NCI-H1048 (cell line): Measurements from ENCODE around the gene ITPKB.

Experiments
- DNase-seq: peaks from one replicate; lab custom pipeline; 2025; lab: John Stamatoyannopoulos, UW

The ITPKB gene

DNA sequence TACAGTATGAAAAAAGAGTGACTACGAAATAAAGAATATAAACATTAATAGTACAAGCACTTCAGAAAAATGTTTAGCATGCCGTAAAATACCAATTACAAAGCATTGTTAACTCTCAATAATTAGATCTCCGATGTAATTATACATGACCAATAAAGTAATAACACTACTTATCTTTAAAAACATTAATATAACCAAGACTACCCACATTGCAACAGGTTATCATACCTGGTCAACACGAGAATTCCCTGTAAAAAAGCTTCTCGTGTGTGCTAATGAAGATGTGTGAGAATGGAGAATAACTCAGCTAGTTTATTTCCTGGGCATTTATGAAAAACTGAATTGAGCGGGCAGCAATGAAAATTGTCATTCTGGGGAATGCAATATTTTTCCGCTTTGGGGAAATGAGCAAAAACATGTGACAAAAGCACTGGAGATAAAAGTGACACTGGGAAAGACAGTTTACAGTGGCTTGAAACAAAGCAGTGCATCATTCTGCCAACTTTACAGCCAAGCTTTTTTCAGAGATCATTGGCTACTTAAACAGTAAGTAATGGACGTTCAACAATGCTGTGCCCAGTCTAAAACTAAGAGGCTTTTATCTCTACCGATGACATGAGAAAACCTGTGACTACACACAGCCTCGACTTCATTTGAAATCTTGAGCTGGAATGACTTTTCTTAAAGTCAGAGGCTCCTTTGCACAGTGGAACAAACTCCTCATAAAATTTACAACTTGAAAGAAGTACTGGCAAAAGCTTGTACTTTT is 34.7 kb downstream of the ITPKB start:
- DNase-seq: no peak

DNA sequence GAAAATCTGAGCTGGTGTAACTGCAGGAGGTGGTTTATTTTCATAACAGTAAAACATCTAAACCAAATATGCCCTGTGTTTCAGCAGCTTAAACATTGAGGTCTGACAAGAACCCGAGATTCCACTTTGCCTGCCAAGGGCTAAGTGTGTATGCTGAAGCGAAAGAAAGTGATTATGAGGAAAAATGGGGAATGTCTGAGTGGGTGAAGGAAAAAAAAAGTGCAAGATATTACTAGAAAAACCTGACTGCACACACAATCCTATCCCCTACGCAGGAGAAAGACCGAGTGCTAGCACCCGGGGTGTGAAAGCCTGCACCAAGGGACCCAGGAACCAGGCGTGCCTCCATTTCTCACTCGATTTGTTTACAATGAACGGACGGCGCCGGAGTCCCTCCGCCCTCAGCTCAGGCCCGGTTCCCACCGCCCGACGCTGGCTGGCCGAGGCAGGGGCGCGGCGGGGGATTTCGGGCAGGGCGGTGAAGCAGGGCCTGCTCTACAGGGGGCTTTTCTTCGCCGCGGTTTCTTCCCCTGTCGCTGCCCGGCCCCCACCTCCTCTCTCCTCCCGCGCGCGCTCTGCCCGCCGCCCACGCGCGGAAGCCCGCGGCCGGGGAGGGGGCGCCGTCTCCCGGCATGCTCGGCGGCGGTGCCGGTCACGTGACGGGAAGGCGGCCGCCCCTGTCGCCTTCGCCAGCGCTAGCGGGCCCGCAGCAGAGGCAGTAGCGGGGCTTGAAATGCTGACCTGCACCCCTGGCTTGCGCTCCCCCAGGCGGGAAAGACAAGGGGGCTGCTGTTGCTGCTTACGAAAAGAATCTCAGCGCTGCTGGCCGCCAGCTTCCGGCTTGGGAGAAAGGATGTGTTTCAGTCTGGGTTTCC is 35.9 kb downstream of the ITPKB start:
- DNase-seq: peak; percentile 25

DNA sequence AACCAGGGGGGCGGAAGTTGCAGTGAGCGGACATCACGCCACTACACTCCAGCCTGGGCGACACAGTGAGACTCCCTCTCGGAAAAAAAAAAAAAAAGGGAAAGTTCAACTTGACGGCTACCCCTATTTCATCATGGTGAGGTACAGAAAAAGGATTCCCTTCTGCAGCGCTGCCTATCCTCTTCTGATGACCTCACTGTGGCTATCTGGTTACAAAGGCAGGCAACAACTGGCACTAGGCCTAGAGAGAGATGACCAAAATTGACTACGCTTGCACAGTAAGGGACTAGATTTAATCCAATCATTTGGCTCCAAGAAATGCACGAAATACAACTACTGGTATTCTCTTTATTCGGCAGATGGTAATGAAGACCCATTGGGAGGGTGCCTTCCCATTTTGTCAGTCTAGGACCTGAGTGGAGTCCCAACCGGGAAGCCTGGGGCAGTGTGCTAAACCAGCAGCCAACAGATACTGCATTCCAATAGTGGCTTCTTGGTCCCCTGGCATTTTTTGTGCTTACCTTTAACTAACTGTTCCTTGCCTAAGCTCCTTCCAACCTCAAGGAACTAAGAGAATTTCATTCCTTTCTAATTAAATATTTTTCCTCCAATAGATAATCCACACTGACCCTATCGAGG is 36.6 kb downstream of the ITPKB start:
- DNase-seq: no peak

DNA sequence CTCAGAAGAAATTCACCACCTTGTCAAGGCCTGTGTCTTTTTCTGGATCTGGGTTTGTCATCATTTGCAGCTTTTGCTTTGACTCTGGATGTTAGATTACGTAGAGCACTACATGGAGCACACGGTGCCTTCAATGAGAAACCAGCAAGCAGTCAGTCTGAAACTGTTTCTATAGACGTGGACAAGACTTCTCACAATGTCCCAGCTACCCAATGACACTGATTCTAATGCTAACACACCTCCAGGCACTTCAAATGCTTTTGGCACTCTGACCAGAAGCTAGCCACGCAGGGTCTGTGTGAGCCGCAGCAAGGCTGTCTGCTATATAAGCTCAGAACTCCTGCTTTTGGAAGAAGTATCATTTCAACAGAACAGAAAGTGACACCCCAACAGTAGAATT is 38.2 kb downstream of the ITPKB start:
- DNase-seq: no peak

DNA sequence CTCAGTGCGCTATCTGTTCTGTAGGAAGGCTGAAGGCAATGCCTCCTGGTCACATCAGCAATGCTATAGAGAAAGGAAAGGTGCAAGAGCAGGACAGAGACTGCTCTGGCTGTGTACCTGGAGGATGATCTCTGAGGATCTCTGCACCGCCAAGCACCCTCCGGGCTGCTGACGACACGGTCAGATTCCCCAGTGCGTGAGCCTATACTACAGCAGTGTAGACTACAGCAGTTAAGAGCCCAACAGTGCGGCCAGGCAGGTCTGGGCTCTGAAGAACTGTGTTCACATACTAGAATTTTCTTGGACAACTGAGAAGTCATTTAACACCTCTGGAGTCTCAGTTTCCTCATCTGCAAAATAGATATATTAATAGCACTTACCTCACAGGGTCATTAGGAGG is 39.9 kb downstream of the ITPKB start:
- DNase-seq: no peak

DNA sequence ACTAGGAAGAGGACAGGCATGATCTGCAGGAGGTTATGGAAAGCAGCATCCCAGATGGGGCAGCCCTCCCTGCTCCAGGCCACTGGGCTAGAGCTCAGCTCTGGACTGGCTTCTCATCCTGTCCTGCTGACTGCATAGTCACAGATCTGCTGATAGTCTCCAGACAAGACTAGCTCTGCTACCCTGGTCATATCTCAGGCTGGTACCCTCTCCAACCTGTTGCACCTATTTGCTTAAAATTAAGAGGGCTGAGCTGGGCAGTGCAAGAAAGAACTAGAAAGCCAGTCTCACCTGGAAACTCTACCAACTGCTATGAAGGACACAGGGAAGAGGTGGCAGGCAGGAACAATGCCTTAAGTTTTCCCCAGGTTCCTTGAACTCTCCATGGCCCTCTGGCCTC is 40.4 kb downstream of the ITPKB start:
- DNase-seq: no peak

DNA sequence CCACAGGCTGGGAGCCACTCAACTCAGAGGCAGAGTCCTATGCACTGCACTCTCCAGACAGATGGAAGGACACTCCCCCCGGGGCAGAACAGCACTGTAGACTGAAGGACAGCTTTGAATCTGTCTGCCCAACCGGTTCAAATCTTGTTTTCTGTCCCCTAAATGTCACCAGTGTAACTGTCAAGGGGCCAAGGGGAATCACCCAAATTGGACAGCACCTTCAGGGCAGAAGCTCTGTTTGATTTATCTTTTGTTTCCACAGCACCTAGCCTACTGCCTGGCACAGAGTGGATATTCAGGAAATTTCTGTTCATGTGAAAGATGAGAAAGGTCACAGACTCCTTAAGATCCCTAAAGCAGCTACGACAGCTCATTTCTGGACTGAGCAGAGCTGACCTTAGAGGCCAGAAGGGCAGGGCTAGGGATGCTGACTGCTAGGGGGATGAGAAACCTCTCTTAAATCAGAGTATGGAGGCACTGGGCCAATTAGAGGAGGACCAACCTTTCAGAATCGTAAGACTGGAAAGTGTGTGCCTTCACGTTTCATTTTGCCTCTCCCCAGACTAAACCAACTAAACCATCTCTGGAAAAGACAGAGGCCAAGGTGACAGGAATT is 41.0 kb downstream of the ITPKB start:
- no peak for DNase-seq

DNA sequence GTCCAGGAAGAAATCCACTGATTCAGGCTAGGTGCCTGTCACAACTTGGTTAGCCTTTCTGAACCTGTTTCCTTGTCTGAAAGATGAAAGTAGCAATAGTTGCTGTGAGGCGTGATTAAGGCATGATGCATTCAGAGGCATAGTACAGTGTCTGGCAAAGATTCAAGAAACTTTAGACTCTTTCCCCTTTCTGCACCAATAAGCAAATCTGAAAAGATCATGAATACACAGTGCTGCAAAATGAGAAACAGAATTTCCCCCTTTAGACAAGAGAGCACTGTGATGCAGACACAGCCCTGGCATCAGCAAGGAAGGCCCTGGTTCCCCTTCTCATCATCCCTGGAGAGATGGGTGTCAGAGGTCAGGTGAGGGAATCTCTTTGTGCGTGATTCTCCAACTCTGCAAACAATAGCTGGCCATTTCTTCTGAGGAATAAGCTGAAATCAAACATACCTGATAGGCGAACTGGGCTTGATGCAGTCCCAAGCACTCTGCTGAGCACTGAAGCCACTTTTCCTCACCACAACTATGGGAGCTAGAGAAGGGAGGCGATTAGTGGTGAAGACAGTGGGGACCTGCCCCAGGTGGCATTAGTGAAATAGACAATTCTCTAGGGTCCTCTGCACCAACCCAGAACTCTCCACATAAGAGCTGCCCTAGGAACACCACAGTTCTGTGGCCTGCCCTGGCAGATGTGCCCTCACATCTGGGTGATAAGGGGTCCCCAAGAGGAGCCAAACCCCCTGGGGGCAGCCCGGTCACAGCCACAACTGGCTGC is 41.7 kb downstream of the ITPKB start:
- DNase-seq: no peak

DNA sequence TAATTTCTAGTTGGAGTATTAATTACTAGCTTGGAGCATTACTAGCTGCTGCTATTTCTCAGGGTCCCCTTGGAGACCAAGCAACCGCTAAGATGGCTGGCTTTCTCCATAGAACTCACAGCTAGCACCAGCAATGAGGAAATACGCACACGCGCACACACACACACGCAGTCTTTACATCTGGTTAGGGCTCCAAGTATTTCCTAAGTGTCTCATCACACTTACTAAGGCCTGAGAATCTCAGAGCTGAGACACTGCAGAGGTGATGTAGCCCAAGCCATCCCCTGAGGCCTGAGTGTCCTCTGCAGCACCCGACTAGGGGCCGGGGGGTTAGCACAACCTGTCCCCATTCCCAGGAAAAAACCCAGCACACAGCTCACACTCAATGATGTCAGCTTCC is 42.5 kb downstream of the ITPKB start:
- DNase-seq: no peak

DNA sequence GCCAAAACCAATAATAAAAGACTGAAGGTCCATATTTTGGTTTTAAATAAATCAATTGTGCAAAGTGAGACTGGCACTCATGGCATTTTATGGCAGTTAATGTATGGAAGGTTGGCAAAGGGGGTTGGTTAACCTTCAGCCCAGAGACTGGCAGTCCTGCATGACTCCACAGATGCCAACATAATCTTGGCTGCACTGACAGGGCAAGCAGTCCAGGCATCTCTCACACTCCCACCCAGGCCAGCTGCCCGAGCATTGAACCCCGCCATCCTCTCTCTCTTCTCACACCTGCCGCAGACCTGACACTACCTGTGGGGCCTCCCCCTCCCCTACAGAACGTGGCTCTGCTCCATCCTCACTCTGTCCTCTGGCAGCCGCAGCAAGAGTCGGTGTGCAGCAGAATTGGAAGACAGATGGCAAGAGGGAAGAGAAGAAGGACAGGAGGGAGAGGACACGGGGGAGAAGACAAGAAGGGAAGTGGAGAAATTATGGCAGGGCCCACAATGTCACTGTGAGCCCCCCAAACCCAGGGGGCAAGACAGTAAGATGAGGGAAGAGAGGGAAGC is 43.7 kb downstream of the ITPKB start:
- no peak for DNase-seq

DNA sequence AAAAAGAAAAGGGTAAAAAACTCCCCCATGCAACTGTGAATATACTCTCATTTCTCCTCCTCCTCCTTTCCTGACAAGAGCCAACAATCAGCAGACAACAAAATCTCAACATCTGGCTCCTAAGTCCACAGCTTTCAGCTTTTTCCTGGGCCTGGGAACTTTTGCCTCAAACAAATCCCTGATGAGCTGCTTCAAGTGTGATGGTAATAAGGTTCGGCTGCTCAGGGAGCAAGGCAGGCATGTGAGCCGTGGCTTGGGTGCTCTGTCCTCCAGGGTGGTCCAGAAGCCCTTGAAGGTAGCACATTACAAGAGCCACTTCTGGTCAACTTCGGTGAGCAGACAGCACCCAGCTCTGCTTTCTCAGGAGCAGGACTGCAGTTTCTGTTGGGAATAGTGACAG is 46.3 kb downstream of the ITPKB start:
- DNase-seq: no peak

DNA sequence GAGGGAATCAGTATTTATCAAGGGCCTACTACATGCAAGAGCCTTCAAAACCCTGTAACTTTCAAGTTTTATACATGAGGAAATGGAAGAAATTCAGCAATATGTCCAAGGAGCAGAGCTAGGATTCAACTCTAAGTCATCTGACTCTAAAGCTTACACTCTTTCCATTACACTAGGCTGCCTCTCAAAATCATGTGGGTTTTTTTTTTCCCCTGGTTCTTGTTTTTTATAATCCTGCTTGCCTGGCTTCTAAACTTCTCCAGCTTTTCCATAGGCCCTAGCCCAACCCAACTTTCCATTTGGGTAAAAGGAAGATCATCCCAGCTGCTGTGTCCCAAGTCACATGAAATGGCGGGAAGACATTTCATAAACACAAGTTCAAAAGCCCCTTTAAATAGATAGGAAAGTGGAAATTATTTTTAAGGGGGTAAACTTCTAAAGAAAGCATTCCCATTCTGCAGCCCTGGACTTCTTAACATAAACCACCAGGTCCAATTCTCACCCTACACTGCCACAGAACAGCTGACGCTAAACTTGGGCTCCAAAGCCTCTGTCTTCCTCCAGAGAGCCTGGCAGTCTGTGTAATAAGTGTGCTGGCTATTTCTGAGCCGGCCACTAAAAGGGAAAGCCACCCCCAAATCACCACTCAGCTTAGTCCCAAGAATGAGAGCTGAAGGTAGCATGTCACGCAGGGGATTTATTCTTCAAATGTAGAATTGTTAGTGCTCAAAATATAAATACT is 46.9 kb downstream of the ITPKB start:
- no peak for DNase-seq

DNA sequence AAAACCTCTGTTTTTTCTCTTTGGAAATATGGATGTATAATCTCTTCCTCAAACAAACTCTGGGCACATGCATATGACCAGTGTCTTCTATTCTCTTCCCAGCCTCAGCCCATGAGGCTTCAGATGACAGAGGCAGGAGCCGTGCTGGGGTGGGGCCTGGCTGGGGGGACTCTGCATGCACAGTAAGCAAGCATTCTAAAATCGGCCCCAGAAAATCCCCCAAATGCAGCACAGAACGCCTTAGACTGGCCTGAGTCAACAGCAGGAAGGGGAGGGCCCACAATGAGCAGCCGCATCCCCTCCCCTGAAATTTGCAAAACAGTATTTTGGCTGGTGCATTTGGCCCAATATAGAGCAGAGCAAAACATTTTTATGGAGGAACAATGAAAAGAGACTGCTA is 47.8 kb downstream of the ITPKB start:
- no peak for DNase-seq

DNA sequence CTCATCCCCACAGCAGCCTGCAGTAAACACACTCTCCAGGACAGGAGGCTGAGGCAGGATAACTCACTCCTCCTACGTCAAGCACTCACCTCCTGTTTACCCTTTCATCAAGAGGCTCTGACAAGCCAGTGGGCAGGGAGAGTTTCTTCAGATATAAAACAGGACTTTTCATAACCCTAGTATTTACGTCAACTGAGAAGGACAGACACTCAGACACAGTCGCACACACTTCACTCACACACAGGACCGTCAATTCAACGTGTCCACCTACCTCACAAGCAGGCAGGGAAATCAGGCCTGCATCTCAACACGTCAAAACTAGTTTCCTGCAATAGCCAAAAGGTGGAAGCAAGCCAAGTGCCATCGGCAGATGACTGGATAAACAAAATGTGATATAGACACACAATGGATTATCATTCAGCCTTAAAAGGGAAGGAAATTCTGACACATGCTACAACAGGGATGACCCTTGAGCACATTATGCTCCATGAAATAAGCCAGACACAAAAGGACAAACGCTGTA is 48.6 kb downstream of the ITPKB start:
- no peak for DNase-seq

DNA sequence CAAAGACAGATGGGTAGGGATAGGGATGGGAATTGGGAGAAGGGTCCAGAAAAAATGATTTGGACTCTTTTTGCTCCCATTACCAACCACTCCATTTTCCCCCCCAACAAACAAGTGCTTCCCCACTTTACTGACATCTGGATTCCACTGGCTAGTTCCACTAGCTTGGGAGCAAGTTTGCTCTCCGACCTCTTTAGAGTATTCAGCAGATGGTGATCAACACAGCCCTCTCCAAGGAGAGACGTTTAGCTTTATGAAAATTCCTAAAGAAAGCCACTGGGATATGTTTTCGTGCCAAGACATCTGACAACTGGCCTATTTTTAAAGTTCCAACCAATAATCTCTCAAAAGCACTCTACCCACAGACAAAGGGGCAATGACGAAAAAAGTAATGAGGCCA is 50.3 kb downstream of the ITPKB start:
- DNase-seq: no peak

DNA sequence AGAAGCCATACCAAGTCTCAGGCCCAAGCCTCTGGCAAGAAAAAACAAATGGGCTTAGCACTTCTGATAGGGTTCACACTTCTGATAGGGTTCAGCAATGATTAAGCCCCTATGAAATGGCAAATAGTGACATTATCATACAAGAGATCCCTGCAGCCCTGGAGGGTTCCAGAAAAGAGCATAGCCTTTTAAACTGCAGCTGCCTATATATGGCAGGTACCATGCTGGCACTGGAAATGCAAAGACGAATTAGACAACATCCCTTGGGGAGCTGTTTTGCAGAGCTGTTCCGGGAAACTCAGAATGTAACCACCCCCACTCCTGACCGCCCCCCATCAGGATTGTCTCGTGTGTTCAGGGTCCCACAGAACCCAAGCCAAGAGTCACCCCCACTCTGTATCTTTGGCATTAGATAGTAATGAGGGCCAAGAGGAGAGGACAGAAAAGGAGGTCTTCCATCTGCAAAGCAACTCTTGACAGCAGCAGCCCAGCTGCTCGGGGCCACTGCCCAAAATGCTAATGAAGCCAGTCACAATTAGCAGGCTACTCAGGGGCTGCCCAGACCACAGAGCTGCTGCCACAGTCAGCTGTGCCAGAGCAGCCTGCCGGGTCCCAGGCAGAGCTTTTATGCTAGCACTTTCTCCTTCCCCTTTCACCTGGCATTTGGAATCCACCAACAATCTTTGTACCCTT is 50.9 kb downstream of the ITPKB start:
- no peak for DNase-seq

DNA sequence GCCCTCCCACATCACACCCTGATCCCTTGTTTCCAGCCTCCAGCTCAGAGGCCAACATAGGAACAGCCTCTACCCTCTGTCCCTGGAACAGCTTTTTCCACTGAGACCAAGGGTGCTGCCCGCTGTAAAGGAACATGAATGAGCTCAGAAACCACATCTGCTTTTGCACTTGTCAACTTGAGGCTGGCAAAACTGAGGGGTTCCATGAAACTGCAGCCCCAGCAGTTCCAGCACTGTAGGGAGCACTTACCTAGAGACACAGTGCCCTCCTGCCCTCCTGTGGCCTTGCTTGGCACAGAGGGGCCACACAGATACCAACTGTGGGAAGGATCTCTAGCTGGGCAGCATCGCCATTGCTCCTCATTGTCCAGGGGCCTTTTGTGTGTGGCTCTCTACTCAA is 51.7 kb downstream of the ITPKB start:
- no peak for DNase-seq

DNA sequence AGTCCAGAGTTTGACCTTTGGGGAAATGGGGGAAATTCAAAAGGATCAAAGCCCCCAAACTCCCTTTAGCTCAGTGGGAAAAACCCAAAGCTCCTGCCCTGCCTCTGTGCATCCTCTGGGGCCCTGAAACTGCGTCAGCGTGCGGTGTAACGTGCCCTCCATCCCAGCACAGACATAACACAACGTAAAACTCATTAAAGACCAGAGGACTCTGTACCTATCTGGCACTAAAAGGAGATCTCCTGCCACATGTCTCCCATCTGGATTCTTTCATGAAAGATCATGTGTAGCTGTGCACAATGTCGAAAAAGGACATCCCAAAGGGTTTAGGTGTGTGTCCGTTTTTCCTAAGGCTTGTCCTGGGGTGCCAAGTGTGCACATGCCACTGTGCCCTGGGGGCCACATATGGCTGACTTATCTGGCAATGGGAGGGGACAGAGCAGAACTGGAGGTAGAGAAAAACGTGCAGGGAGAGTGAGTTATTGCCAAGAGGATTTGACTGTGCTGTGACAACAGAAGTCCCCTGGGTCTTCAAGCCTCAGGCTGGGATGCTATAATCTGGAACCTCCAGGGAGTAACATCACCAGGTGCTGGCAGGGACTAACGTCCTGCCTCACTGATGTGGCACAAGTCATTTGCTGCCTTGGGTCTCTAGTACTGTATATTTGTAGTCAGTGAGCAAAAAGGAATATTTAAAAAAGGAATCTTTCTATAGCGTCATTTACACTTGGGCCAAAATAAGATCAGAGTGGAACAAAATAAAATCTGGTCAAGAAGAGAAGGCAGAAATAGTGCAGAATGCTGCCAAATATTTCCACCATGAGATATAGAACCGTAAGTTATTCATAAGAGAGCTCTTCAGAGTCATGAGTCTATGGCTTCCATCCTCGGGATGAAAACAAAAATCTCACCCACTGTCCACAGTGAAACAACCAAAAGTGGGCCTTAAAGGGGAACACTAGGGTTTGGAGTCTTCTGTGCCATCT is 52.3 kb downstream of the ITPKB start:
- no peak for DNase-seq
